Lower leg skin (tissue), 3 donors: ENCODE measurements around the gene METTL21A.

ENCODE experiments used
- POLR2A ChIP-seq, 2 donors: fragments of 450-650 bp; IDR thresholded peaks; one replicate each; pipeline ENCODE4 v1.6.1; 2016 to 2017; ENCODE audit warnings: antibody characterized with exemption in 2 of 2, mild to moderate bottlenecking in 1 of 2, moderate library complexity in 1 of 2
- TF ChIP-seq, protein P1 (sequence below), 3 donors: fragments of 450-650 bp; IDR thresholded peaks; one replicate each; pipeline ENCODE4 v1.5.1; 2016; ENCODE audit warnings: antibody characterized with exemption in 3 of 3, mild to moderate bottlenecking in 3 of 3, moderate library complexity in 2 of 3

DNA sequence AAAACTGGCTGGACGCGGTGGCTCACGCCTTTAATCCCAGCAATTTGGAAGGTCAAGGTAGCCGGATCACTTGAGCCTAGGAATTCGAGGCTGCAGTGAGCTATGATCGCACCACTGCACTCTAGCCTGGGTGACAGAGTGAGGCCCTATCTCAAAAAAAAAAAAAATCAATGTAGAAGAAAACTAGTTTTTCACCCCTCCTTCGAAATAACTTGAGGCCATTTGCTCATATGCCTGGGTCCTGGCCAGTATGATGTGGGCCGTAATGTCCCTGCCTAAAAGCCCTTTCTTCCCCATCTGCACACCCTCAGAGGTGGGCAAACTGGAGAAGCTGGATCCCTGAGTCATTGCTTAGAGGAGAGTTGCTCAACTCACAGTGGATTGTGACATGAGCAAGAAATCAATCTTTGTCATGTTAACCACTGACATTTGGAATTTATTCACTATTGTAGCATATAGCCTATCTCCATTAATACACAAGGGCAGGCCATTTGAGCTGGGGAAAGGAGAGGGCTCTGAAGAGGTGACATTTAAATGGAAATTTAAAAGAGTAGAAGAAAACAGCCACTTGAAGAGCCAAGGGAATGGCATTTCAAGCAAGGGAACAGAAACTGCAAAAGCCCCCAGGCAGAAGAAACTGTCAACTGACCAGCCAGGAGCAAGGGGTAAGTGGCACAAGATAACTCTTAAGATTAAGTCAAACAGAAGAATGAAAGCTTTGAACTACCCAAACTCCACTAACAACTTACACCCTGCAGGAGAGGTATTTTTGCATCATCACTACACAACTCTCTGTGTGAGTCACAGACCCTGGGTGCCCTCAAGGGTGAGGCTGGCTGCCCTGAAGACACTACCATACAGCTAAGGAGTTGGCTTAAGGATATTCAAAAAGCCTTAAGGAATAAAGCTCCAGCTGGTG, 7.6 kb upstream of the METTL21A start:
- TF ChIP-seq, protein P1, sequence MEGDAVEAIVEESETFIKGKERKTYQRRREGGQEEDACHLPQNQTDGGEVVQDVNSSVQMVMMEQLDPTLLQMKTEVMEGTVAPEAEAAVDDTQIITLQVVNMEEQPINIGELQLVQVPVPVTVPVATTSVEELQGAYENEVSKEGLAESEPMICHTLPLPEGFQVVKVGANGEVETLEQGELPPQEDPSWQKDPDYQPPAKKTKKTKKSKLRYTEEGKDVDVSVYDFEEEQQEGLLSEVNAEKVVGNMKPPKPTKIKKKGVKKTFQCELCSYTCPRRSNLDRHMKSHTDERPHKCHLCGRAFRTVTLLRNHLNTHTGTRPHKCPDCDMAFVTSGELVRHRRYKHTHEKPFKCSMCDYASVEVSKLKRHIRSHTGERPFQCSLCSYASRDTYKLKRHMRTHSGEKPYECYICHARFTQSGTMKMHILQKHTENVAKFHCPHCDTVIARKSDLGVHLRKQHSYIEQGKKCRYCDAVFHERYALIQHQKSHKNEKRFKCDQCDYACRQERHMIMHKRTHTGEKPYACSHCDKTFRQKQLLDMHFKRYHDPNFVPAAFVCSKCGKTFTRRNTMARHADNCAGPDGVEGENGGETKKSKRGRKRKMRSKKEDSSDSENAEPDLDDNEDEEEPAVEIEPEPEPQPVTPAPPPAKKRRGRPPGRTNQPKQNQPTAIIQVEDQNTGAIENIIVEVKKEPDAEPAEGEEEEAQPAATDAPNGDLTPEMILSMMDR (IDR thresholded peaks at IDR 0.05), result no peak
- no peak for TF ChIP-seq POLR2A (IDR thresholded peaks at IDR 0.05)
